HEK293 (cell line): ENCODE results near the gene STAT3.
"Not testable (repeated sequence)": the region's sequence is repeated elsewhere in the genome, so short reads cannot be mapped to it uniquely, and the experiment has no call there.

ENCODE experiments used
- CTCF ChIA-PET: fragments of 350-600 bp; formaldehyde crosslinking; extraction: SDS; loops from one replicate; lab custom pipeline; 2021; ENCODE audit warnings: antibody characterized with exemption; lab: Yijun Ruan, JAX
- POLR2A ChIA-PET: fragments of 300-600 bp; formaldehyde crosslinking; extraction: SDS; loops from one replicate; lab custom pipeline; 2020; ENCODE audit warnings: antibody characterized with exemption, inconsistent platforms; lab: Yijun Ruan, JAX
- H3K27ac ChIP-seq: fragments of 200-500 bp; sonication (Bioruptor generic); 2 replicates; pipeline ENCODE4 v1.5.1; 2014; ENCODE audit warnings: low read depth, low read length, control low read depth, inconsistent platforms; ENCODE audit errors: extremely low read depth
- H3K36me3 ChIP-seq, 2 experiments: fragments of 200-500 bp in 1 of 2; sonication (Bioruptor generic) in 1 of 2; 1 replicate in 1 of 2; 2 replicates in 1 of 2; pipeline ENCODE4 v1.5.1; 2014 to 2017; ENCODE audit warnings: inconsistent platforms in 2 of 2, low read length in 2 of 2; ENCODE audit not compliant: control insufficient read depth in 2 of 2, insufficient read depth in 1 of 2
- H3K4me1 ChIP-seq: fragments of 200-500 bp; sonication (Bioruptor generic); 2 replicates; pipeline ENCODE4 v1.5.1; 2014; ENCODE audit warnings: mild to moderate bottlenecking, low read length, inconsistent platforms; ENCODE audit not compliant: control insufficient read depth, insufficient read depth
- H3K4me3 ChIP-seq: 2 replicates; pipeline ENCODE4 v1.5.1; 2011; ENCODE audit warnings: low read depth, mild to moderate bottlenecking, control low read depth, low read length, moderate library complexity
- H3K9me3 ChIP-seq: fragments of 200-500 bp; sonication (Bioruptor generic); 2 replicates; pipeline ENCODE4 v1.5.1; 2014; ENCODE audit warnings: low read depth, low read length, inconsistent platforms; ENCODE audit not compliant: control insufficient read depth, insufficient read depth
- ZNF146 ChIP-seq: fragments of 450-650 bp; formaldehyde crosslinking; IDR thresholded peaks from 2 replicates; pipeline ENCODE4 v1.5.1; 2016; ENCODE audit warnings: missing biosample characterization, missing genetic modification characterization
- ZNF184 ChIP-seq: fragments of 450-650 bp; IDR thresholded peaks from 2 replicates; pipeline ENCODE4 v1.5.1; 2018; ENCODE audit warnings: missing biosample characterization, mild to moderate bottlenecking, missing genetic modification characterization
- ZNF580 ChIP-seq: fragments of 450-650 bp; formaldehyde crosslinking; IDR thresholded peaks from 2 replicates; pipeline ENCODE4 v1.5.1; 2016; ENCODE audit warnings: missing biosample characterization, missing genetic modification characterization
- TF ChIP-seq, protein P1 (sequence below): fragments of 450-650 bp; formaldehyde crosslinking; IDR thresholded peaks from 2 replicates; pipeline ENCODE4 v1.5.1; 2016; ENCODE audit warnings: missing biosample characterization, missing genetic modification characterization

Gene STAT3

GRCh38 chr17:42264366-42264765 is 123.9 kb downstream of the STAT3 start:
- not testable (repeated sequence) for H3K9me3 ChIP-seq
- CTCF ChIA-PET, result interaction anchor here (0.6 to 0.9 kb wide), 3 partner anchors 41 to 124 kb away, joined by 3 read pairs; partner anchors contain the start of gene STAT3

More at GRCh38 chr17:42264366-42264765, 123.9 kb downstream of the STAT3 start:
- H3K27ac ChIP-seq, POLR2A ChIA-PET, H3K36me3 ChIP-seq, H3K4me3 ChIP-seq: not testable (repeated sequence)
- TF ChIP-seq ZNF146 (peak; percentile 98), ZNF184 (0 out of 2 replicates have a peak, but pooled peaks have one; percentile 22), ZNF580 (tag by site-specific recombination) (peak; percentile 61; the same call in 1 of the 2 replicates)
- TF ChIP-seq, protein P1, sequence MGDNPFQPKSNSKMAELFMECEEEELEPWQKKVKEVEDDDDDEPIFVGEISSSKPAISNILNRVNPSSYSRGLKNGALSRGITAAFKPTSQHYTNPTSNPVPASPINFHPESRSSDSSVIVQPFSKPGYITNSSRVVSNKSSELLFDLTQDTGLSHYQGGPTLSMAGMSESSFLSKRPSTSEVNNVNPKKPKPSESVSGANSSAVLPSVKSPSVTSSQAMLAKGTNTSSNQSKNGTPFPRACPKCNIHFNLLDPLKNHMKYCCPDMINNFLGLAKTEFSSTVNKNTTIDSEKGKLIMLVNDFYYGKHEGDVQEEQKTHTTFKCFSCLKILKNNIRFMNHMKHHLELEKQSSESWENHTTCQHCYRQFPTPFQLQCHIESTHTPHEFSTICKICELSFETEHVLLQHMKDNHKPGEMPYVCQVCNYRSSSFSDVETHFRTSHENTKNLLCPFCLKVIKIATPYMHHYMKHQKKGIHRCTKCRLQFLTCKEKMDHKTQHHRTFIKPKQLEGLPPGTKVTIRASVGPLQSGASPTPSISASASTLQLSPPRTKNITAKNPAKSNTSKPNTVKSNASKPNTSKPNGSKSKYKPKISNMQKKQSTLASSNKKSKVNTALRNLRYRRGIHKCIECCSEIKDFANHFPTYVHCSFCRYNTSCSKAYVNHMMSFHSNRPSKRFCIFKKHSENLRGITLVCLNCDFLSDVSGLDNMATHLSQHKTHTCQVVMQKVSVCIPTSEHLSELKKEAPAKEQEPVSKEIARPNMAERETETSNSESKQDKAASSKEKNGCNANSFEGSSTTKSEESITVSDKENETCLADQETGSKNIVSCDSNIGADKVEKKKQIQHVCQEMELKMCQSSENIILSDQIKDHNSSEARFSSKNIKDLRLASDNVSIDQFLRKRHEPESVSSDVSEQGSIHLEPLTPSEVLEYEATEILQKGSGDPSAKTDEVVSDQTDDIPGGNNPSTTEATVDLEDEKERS (tag by site-specific recombination), result peak; percentile 48; the same call in 1 of the 2 replicates
- H3K4me1 ChIP-seq, result peaks cover 10% of the 10 kb centered on the region
